Amygdala (tissue), 56 donors: Measurements from ENCODE around the gene COL7A1.
A peak's percentile ranks its signal among the peaks of the same experiment; 100 is the strongest.

Experiments
- DNase-seq, 56 donors: peaks; one replicate each; lab custom pipeline; 2025; lab: John Stamatoyannopoulos, UW

Gene COL7A1

DNA sequence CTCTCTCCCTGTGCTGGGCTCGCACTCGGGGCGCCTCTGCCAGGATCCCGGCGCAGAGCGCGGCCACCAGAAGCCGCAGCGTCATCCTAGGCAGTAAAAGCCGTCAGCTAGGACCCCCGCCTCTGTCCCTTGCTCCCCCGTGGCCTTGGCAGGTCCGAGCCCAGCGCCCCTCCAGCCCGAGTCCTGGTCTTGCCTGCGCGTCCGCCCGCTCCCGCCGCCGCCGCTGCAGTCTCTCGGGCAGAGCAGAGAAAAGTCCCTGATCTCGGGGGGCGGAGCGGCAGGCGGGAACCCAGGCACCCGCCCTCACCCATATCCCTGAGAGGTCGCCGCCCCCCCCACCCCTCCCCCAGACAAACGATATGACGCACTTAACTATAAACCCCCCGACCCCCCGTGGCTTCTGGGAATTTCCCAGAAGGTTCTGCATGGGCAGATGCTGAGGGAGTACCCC is at the start of gene COL7A1:
COL7A1 (minus strand) TSS at position 255 of the 451 bp plus-strand sequence; CDS start at position 85, 170 bp downstream.
- peak in 1 of 56 donors; percentile 70 for DNase-seq

DNA sequence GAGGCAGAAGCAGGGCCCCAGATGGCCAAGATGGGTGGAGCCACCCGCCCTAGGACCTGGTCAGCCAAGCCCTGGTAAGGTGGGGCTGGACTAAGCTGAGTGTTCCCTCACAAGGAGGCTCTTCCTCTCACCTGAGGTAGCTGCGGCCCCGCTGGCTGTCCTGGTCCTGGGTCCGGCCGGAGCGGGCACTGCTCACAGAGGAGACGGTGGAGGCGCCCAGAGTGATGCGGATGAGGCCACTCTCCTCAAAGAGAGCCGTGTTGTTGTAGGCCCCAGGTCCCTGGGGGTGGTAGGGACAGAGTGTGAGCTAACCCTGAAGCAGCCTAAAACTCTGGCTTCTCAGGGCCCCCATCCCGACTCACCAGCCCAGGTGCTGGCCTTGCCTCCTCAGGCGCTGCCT is 47.5 kb upstream of the COL7A1 start:
- no peak for DNase-seq

DNA sequence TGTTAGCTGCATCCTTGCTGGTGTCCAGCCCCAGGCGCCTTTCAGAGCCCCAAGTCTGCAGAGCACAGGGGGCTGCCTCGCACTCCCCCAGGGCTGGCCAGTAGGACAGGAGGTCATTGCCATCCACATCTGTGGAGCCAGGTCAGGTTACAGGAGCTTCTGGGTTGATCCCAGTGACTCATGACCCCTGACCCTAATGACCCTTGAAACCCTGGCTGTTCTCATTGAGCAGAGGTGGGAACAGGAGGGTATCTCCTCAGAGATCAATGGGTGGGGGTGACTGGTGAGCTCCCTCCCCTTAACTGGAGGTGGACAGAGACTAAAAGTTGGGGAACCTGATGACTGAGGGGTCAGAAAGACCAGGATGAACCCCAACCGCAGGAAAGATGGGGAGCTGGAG is 46.3 kb upstream of the COL7A1 start:
- DNase-seq: no peak

DNA sequence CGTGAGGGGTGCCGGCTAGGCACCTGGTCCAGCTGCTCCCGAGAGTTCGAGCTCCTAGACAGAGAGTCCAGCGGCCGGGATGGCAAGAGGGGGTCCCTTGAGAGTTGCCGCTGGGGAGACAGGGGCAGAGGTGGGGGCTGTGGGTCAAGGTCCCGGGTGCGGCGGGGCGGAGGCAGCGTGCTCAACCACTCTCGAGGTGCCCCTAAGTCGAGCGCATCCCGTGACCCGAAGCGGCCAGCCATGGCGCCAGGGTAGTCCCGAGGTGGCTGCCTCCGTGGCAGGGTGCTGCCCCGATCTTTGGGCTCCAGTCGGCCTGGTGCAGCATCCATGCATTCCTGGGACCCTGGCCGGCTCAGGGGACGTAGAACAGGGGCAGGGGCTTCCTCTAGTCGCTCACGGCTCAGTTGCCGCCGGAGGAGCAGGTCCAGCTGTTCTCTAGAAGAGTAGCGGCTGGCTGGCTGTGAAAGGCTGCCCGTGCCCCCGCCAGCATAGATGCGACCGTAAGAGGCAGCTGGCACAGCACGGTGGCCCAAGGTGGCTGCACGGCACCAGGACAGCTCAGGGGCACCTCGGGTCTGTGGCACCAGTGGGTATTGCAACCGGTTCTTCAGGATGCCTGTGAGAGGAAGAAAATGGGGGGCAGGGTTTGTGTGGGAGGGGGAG is 44.9 kb upstream of the COL7A1 start:
- no peak for DNase-seq

DNA sequence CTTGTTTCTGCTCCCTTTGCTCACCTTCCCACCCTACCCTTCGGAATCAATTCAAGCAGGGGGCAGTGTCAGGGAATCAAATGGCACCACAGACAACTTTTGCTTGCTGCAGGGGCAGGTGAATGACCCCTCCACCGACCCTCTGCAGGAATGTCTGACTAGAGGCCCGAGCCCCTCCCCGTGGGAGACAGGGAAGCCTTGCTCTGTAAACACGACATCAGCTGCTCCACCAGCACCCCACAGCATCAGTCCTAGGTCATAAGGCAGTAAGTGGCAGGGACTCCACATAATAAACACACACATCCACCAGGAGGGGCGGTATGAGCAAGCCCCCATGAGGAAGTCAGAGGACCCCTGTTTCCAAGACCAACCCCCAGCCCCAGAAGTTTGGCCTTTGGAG is 42.2 kb upstream of the COL7A1 start:
- no peak for DNase-seq

DNA sequence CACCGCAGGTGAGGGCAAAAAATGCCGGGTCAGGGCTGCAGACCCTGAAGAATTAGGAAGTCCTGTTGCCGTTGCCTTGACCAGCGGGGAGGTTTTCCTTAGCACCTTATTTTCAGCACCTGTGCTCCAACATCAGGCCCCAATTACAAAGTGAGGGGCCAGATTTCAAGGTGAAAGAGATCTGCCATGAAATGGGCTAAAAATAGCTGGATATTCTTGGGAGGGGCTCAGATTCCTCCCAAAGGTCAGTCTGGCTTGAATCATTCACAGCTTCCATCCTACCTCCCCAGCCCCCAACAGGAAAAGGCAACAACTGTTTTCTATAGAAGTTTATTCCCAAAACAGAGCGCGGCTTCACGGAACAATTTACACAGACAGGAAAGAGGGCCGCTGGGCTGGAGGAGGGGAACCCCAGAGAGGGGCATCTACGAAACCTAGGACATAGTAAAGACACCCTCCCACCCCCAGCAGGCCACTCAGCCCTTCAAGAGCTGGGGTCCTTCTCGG is 41.1 kb upstream of the COL7A1 start:
- no peak for DNase-seq

DNA sequence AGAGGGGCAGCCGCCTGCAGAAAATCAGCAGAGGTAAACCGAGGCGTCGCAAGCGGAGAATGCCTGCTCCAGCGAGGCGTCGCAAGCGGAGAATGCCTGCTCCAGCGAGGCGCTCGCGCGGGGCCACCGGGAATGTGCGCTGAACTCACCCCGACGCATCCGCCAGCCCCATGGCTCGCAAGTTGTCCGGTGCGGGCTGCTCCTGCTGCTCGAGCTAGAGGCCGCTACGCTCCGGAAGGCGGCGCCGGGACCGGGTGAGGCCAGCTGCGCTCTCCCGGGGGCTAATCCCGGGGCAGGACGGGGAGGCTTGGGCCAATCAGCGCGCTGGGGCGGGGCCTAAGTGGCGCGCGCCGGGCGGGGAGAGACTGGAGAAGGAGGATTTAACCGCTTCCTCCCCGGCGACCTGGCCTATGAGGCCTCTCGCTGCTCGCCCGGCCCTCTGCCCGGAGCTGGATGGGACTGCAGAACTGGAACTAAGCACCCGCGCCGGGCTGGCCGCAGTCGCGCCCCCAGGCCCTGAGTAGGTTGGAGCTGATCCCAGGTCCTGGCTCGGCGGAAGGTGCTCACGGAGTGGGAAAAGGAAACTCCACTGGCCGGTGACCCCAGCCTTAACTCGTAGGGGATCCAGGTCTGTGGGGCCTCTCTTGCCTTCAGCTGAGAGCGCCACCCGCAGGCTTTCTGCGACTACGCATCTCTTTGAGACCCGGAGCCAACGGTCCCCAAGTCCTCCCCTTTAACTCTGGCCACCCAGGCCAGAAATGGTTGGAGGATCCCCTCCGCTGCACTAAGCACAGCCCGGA is 40.3 kb upstream of the COL7A1 start, which contains the start of gene SLC26A6:
SLC26A6 (minus strand) TSS at position 240 of the 800 bp plus-strand sequence; CDS start at position 172, 68 bp downstream.
- peak; percentile 35 to 99 (median 93) for DNase-seq

DNA sequence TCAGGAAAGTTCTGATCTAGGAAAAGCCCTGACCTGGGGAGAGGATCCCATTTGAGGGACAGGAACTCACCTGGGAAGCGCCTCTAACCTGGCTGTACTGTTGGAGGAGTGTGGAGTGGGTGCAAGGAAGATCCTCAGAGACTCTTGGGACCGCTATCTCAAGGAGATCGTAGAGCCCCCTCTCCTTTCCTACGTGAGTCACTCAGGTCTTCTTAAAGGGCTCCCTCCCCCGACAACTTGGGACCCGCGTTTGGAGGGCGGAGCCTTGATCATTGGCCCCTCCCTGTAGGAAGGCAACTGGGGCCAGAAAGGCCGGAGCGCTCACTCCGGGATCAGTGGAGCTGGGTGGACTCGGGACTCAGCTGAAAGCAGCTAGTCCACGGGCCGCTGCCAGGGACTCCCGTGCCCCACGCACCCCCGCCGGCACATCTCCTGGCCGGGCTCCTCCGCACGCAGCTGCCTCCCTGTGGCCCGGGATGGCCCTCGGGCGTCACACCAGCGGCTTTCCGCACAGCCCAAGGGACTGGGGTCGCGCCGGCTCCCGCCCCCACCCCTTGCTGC is 39.6 kb upstream of the COL7A1 start:
- DNase-seq: peak in 14 of 56 donors; percentile 14 to 69 (median 40)

DNA sequence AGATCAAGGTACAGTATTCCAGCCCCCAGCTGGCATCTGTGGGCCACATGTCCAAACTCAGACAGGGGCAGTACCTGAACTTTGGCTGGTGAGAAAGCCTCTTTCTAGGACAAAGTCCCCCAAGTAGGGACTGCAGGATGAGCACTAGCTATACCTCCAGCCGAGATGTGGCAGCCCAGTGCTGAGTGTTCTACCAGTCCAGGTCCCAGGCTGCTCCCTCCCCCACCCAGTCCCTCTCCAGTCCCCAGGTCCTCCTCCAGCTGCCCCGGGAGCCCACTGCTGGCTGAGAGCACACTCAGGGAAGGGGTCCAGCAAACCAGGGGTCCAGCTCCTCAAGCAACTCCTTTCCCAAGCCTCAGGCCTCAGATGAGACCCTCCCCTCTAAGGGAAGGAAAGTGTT is 38.6 kb upstream of the COL7A1 start:
- no peak for DNase-seq

DNA sequence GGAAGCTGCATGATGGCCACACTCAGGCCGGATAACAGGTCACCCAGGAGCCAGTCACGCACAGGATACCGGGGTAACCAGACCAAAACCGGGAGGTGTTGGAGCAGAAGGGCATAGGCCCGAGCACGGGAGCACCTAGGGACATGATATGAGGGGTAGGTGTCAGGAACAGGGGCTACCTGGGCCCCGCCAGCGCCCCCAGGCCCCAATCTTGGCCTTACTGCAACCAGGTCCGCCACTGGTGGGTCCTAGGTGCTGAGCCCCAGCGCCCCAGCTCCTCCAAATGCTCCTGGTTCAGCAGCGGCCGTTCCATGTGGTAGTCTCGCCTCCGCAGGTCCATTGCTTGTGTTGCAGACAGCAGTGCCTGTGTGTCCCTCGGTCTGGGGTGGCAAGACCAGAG is 38.1 kb upstream of the COL7A1 start:
- DNase-seq: no peak

DNA sequence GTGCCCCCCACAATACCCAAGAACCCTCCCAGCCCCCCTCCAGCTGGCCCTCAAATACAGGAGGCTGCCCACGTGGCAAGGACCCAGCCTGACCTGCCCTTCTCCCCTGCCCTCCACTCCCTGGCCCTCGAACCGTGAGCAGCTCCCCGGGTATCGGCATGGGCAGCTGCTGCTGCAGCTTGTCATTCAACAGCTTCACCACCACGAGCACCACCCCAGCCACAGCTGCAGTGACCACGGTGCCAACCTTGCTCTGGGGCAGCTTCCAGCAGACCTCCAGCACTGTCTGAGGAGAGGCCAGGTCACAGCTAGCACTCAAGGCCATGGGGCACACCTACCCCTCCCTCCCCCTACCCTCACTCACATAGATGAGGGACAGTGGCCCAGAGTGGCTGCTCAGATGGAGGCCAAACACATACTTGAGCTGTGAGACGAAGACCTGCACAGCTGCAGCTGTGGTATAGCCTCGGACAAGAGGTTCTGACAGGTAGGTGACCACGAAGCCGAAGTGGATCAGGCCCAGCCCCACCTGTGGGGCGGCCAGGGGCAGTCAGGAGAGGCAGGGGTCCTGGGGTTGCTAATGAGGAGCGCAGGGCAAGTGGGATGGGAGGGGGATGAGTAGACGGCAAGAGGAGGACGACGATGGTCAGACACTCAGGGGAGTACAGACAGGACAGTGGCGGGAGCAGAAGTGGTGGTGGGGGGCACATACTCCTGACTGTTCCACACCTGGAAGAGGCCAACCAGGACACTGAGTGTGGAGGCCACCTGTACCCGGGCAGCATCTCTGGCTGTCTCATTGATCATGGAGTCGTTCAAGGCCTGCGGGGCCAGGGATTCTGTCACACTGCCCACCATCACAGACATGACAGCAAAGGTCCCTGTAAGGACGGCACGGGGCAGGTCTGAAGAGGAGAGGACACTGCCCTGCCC is 36.7 kb upstream of the COL7A1 start:
- no peak for DNase-seq

DNA sequence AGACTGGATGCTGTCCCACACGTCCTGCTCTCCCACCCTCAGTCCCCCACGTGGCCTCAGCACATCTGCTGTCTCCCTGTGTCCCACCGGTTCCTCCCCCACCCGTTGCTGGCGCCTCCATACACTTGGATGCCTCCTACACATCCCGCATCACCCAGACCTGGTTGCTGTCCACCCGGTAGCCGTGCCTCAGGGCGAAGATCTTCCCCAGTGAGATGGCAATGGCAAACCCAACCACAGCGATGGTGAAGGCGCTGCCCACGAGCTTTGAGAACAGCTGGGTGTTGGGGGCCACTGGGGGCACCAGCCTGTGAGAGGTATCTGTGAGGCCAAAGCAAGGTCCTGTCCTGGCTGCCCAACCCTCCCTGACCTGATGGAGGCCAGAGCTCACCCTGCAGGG is 35.7 kb upstream of the COL7A1 start:
- no peak for DNase-seq

DNA sequence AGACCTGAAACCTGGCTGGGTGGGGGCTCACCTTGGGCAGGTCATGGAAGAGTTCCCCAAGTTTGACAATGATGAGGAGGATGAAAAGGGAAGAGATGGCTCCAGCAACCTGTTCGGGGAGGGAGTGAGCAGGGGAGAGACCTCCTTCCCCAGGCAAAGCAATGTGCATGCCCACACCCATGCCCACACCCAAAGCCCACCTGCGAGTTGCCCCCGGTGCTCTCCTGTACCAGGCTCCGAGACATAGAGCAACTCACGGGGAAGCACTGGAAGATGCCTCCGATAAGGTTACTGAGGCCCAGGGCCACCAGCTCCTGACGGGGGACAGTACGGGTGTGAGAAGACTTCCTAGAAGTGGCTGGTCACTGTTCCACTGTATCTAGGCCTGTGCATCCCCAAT is 35.3 kb upstream of the COL7A1 start:
- DNase-seq: no peak

DNA sequence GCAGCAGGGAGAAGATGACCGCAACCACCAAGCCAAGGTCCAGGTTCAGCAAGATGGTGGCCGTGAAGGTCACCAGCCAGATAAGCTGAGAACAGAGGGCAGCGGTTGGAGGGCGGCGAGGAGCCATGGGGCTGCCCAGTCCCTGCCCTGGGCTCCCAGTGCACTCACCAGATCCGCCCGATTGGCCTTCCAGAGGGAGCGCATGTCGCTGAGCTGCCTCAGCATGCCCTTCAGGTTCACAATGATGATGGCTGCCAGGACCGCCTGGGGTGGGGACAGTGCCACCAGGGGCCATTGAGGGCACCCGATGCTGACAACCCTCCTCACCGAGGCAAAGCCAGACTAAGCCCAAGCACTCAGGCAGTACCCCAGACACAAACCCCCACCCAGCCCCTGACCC is 34.8 kb upstream of the COL7A1 start:
- no peak for DNase-seq

DNA sequence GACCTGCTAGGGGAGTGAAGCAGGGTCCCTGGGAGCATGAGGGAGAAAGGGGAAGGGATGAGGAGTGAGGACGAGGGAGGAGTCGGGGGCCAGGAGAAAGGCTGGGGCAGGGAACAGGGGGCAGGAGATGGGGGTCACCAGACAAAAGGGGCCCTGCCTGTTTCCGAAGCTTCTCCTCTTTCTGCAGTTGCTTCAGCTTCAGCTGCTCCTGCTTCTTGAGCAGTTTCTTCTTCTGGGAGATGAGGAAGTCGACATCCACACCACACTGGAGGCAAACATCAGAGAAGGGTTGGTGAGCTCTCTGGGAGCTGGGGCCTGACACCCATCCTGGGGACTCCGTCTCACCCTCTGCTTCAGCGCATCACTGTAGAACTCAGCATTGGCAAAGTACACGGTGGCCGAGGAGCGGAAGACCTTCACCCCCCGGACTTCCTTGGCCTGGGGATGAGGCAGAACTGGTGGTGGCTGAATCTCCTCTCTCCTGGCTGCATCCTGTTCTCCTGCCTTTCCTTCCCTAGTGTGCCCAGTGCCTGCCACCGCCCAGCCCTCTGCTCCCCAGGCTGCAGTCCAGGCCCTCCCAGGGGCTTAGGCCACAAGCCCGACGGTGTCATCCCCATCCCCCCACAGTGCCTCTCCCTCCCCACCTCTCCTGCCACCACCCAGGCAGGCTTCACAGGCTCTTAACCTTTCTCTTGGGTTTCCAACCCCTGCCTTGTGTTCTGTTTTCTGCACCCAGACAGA is 33.3 kb upstream of the COL7A1 start:
- DNase-seq: no peak

DNA sequence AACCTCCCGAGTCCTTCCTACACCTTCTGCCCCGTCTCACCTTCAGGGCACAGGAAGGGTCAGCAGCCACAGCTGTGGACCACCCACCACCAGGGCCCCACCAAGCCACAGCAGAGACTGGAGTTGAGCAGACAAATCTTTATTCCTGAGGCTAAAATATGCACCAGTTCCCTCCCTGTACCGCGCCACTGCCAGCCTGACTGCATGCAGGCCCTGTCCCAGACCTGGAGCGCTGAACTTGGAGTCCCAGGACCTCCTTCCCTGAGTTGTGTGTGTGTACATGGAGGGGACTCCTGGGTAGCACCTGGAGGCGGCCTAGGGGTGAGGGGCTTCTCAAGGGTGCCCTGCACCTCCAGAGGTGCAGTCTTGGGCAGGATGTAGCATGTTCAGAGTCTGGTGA is 30.5 kb upstream of the COL7A1 start:
- DNase-seq: no peak

DNA sequence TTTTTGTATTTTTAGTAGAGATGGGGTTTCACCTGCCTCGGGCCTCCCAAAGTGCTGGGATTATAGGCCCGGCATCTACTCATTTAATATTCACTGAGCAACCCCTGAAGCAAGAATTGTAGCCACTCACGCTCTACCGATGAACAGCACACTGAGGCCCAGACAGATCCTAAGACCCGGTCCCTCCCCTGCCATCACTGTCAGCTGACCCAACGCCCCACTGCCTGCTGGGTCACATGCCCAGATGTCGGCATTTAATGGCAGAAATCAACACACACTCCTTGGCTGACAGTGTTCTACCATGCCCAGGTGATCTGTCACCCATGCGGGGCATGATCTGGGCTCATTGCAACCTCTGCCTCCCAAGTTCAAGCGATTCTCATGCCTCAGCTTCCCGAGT is 29.6 kb upstream of the COL7A1 start:
- DNase-seq: no peak

DNA sequence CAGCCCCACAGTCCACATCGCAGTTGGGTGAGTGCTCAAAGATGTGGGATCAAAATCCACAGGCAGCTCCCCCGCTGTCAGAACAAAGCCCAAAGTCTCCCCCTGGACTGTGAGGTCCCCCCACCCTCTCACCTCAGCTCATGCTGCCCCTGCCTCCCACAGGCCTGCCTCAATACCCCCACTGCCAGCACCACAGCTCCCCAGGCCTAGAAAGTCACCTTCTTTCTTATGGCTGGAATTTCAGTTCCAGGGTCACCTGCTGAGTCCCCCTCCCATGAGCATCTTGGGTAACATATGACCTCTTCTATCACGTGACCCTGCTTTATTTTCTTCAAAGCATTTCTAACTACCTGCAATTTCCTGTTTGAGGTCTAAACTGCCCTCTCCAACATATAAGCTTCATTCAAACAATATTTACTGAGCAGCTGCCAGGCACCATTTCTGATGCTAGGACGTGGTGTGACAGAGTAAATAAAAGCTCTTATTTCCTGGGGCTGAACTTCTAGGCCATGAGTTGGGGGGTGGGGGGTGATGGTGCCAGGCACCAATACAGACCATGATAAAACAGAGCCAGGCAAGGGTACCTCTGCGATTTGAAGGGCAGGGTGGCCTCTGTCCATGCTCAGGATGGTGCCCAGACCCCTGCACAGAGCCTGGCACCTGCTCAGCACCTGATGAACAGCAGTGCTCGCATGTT is 28.9 kb upstream of the COL7A1 start:
- no peak for DNase-seq

DNA sequence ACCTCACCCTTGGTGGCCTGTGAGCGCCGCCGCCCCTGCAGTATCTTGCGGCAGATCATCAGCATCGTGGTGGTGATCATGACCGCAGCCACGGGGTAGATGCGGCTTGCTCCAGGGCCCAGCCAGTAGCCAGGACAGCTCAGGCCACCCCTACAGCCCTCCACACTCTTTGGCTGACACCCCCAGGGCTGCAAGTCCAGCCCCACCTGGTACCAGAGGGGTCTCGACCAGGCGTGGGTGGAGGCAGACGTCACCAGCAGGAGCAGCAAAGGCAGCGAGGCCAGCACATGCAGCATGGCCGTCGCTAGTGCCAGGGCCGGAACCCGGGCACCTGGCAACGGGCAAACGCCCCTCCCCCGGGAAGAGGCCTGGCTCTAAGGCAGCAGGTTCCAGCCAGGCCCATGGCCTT is 26.3 kb upstream of the COL7A1 start, which contains the start of gene TMEM89:
TMEM89 (minus strand) TSS at position 309 of the 409 bp plus-strand sequence; CDS start at position 296, 13 bp downstream.
- DNase-seq: no peak
